Stimulated activated memory B cell treated with anti-CD40 and anti-IgM and Interleukin-4, amounts not matched to agents 10 μg/mL and 1 μg/mL and 100 μg/mL, for 72 hours (primary cell): ENCODE results near the gene NCOA5.
A peak's percentile ranks its signal among the peaks of the same experiment; 100 is the strongest.

Source experiments
- ATAC-seq: fragments of 150-1000 bp; cut with Tn5 transposase; 2 replicates; pipeline ENCODE4 v1.10.0; 2021
- H3K27ac Mint-ChIP-seq: one replicate; pipeline ENCODE4 v1.8.0; 2022; ENCODE audit warnings: mild to moderate bottlenecking, mixed read lengths
- H3K27me3 Mint-ChIP-seq: one replicate; pipeline ENCODE4 v1.8.0; 2022; ENCODE audit warnings: mixed read lengths
- H3K36me3 Mint-ChIP-seq: one replicate; pipeline ENCODE4 v1.8.0; 2022; ENCODE audit warnings: mixed read lengths
- H3K4me1 Mint-ChIP-seq: one replicate; pipeline ENCODE4 v1.8.0; 2022; ENCODE audit warnings: mixed read lengths
- H3K4me3 Mint-ChIP-seq: one replicate; pipeline ENCODE4 v1.8.0; 2022; ENCODE audit warnings: mild to moderate bottlenecking, moderate library complexity, mixed read lengths
- H3K9me3 Mint-ChIP-seq: one replicate; pipeline ENCODE4 v1.8.0; 2022; ENCODE audit warnings: mixed read lengths

Gene NCOA5

DNA sequence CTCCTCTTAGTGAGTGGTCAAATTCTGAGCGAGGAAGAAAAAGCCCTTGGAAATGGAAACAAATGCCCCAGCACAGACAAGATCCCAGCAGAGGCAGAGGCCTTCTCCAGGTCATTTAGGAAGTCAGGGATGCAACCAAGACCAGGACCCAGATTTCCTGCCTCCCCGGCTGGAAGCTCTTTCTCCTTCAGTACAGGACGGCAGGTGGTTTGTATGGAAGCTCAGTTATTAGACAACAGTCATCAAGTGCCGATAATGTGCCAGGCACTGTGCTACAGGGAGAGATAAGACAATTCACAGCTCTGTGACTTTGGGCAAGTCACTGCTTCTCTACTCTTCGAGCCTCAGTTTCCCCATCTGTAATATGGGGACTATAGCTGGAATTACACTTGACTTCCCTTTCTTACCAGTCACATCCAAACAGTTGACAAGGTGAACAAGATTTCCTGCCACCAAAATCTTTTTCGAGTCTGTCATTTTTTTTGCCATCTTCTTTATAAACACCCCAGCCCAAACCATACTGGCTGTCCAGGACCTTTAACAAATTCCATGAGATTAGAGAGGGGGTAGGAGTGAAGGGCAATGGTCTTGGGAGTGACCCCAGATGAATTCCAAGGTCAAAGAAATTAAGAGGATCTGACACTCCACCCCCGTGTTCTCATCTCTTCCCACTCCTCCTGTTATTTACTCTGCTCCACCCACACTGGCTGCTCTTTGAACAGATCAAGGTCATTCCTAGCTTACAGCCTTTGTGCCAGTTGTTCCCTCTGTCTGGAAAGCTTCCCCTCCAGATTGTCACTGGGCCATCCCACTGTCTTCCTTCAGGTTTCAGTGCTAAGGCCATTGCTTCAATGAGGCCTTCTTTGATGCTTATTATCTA is 75.0 kb downstream of the NCOA5 start:
- H3K36me3 Mint-ChIP-seq = no peaks in the 10 kb centered on the region
- H3K4me1 Mint-ChIP-seq = peaks cover 36% of the 10 kb centered on the region
- no peak for ATAC-seq
- no peak overlapping the region for H3K27ac Mint-ChIP-seq
- H3K4me3 Mint-ChIP-seq = no peak overlapping the region
- H3K9me3 Mint-ChIP-seq = peaks cover 3% of the 10 kb centered on the region
- H3K27me3 Mint-ChIP-seq = peaks cover 49% of the 10 kb centered on the region

DNA sequence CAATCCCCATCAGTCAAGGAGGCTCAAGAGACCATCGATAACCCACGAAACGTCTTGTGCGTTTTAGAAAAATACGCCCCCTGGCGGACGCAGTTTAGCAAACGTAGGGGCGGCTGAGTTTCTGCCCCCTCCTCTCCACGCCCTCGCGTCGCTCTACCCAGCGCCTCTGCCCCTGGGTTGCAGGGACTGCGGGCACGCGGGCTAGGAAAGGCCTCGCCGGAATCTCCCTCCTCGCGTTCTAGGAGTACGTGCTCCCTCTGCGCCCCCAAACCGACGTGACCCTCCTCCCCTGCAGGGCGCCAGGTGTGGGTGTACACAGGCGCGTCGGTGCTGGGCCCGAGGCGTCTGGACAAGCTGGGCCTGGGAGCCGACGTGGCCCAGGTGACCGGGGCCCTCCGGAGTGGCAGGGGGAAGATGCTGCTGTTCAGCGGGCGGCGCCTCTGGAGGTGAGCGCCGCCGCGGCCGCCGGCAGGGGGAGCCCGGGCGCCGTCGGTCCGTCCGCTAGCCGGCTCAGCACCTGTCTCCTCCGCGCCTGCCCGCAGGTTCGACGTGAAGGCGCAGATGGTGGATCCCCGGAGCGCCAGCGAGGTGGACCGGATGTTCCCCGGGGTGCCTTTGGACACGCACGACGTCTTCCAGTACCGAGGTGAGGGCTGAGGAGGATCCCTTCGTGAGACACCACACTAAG is 75.8 kb downstream of the NCOA5 start:
- Mint-ChIP-seq H3K9me3 (peaks cover 3% of the 10 kb centered on the region), H3K36me3 (no peaks in the 10 kb centered on the region), H3K27ac (no peak overlapping the region), H3K4me3 (peak overlapping the region; percentile 56), H3K27me3 (peaks cover 57% of the 10 kb centered on the region), H3K4me1 (peaks cover 44% of the 10 kb centered on the region)
- peak; percentile 90 for ATAC-seq

DNA sequence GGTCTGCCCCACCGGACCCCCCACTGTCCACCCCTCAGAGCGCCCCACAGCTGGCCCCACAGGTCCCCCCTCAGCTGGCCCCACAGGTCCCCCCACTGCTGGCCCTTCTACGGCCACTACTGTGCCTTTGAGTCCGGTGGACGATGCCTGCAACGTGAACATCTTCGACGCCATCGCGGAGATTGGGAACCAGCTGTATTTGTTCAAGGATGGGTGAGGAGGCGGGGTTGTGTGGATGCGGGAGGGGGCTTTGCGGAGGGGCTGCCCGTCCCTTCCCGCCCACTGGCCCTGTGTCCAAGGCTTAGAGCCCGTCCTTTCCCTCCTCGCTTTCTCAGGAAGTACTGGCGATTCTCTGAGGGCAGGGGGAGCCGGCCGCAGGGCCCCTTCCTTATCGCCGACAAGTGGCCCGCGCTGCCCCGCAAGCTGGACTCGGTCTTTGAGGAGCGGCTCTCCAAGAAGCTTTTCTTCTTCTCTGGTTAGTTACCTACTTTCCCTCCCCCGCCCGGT is 76.4 kb downstream of the NCOA5 start:
- Mint-ChIP-seq H3K27me3 (peaks cover 63% of the 10 kb centered on the region), H3K36me3 (no peaks in the 10 kb centered on the region), H3K9me3 (peaks cover 3% of the 10 kb centered on the region), H3K4me3 (peak overlapping the region; percentile 1), H3K27ac (no peak overlapping the region), H3K4me1 (peaks cover 50% of the 10 kb centered on the region)
- ATAC-seq = no peak

DNA sequence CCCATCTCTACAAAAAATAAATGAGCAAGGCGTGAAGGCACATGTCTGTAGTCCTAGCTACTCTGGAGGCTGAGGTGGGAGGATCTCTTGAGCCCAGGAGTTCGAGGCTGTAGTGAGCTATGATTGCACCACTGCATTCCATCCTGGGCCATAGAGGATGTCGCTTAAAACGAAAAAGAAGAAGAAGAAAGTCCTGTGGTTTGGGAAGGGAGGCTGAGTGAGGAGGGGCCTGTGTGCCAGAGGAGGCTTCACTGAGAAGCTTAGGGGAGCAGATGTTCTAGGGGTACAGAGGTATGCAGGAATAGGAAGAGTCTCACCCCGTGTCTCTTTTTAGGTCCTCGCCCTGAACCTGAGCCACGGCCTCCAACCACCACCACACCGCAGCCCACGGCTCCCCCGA is 76.8 kb downstream of the NCOA5 start:
- H3K27me3 Mint-ChIP-seq = peaks cover 64% of the 10 kb centered on the region
- H3K27ac Mint-ChIP-seq = no peak overlapping the region
- H3K36me3 Mint-ChIP-seq = no peaks in the 10 kb centered on the region
- peaks cover 55% of the 10 kb centered on the region for H3K4me1 Mint-ChIP-seq
- no peak for ATAC-seq
- peak overlapping the region; percentile 1 for H3K4me3 Mint-ChIP-seq
- peaks cover 3% of the 10 kb centered on the region for H3K9me3 Mint-ChIP-seq

DNA sequence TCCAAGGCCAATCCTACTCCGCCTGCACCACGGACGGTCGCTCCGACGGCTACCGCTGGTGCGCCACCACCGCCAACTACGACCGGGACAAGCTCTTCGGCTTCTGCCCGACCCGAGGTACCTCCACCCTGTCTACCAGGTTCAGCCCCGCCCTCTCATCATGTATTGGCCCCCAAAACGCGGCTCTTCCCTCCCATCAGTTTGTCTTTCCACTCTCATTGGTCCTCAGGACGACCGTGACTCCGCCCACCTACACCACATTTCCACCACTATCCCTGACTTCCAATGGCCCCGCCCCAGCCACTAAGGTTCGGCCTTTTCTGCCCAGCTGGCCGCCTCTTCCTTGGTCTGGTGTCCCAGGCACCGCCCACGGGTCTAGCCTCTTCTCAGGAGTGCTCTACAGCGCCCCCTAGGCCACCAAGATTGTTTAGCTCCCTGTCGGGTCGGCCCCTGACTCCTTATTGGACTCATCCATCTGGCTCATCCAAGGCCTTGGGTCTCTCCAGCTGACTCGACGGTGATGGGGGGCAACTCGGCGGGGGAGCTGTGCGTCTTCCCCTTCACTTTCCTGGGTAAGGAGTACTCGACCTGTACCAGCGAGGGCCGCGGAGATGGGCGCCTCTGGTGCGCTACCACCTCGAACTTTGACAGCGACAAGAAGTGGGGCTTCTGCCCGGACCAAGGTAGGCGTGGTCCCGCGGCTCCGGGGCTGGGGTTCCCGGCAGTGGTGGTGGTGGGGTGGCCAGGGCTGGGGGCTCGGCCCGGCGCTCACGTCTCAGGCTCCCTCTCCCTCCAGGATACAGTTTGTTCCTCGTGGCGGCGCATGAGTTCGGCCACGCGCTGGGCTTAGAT is 77.9 kb downstream of the NCOA5 start:
- ATAC-seq = no peak
- Mint-ChIP-seq H3K27me3 (peaks cover 64% of the 10 kb centered on the region), H3K9me3 (peaks cover 3% of the 10 kb centered on the region), H3K36me3 (no peaks in the 10 kb centered on the region), H3K4me1 (peaks cover 63% of the 10 kb centered on the region), H3K27ac (peak overlapping the region; percentile 48), H3K4me3 (peak overlapping the region; percentile 22)
